ENCODE results near the gene UPK3BL2.
"Not testable (repeated sequence)": the region's sequence is repeated elsewhere in the genome, so short reads cannot be mapped to it uniquely, and the experiment has no call there.

Gene UPK3BL2

DNA sequence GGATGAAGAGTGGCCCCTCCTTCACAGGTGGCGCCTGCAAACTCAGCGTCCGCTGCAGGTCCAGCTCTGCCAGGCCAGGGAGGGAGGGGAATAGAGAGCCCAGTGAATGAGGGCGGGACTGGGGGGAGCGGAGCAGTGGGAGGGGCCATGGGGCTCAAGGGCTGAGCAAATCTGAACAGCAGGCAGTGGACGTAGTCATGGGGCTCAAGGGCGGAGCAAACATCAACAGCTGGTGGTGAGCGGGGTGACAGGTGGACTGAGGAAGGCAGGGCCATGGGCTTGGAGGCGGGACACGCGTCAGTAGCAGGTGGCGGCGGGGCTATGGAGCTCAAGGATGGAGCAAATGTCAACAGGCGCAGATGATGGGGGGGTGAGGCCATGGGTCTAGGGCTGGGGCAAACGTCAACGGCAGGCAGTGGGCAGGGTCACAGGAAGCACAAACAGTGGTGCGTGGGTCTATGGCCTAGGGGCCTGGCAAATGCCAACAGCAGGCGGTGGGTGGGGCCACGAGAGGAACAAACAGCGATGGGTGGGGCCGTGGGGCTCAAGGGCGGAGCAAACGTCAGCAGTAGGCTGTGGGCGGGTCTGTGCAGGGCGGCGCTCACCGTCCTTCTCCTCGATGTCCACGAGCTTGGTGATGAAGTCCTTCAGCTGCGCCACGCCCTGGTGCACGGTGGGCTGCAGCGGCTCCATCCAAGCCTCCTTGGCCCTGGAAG is 50.1 kb downstream of the UPK3BL2 start:
- not testable (repeated sequence) for DNase-seq

GRCh38 chr7:102490529-102491075 is 52.9 kb downstream of the UPK3BL2 start:
- not testable (repeated sequence) for DNase-seq
